HL-60 (cell line): Measurements from ENCODE around the gene FGF18.
A peak's percentile ranks its signal among the peaks of the same experiment; 100 is the strongest.
"Not testable (repeated sequence)": the region's sequence is repeated elsewhere in the genome, so short reads cannot be mapped to it uniquely, and the experiment has no call there.

Experiments used
- DNase-seq, 2 experiments: peaks; one replicate each; pipeline ENCODE4 v3.0.0-alpha.2; 2010 to 2020; ENCODE audit warnings: low read depth in 1 of 2, low spot score in 1 of 2
- H3K27ac ChIP-seq: fragments of 250-450 bp; sonication (Bioruptor Pico); replicated peaks from 2 replicates; pipeline ENCODE4 v1.5.1; 2020; ENCODE audit warnings: mild to moderate bottlenecking, moderate library complexity
- H3K27me3 ChIP-seq: fragments of 250-450 bp; sonication (Bioruptor Pico); 2 replicates; pipeline ENCODE4 v1.5.1; 2021; ENCODE audit warnings: mild to moderate bottlenecking, moderate library complexity; ENCODE audit not compliant: insufficient read depth, poor library complexity, severe bottlenecking
- H3K4me3 ChIP-seq: replicated peaks from 2 replicates; pipeline ENCODE4 v1.5.1; 2011; ENCODE audit warnings: mild to moderate bottlenecking, control low read depth, low read length; ENCODE audit not compliant: insufficient read depth
- GABPA ChIP-seq: IDR thresholded peaks from 2 replicates; pipeline ENCODE4 v1.6.1; 2012; ENCODE audit warnings: low read depth
- POLR2AphosphoS5 ChIP-seq: IDR thresholded peaks from 2 replicates; pipeline ENCODE4 v1.6.1; 2012; ENCODE audit warnings: low read depth
- SPI1 ChIP-seq: IDR thresholded peaks from 2 replicates; pipeline ENCODE4 v1.6.1; 2012; ENCODE audit warnings: low read depth, mild to moderate bottlenecking, borderline replicate concordance
- TF ChIP-seq, protein P1 (sequence below): IDR thresholded peaks from one replicate; pipeline ENCODE4 v1.5.1; 2011; ENCODE audit warnings: low read length, control low read depth, inconsistent platforms; ENCODE audit not compliant: insufficient read depth
- TF ChIP-seq, protein P2 (sequence below): IDR thresholded peaks from 2 replicates; pipeline ENCODE4 v1.6.1; 2012; ENCODE audit warnings: low read depth; ENCODE audit not compliant: insufficient replicate concordance

Gene FGF18

DNA sequence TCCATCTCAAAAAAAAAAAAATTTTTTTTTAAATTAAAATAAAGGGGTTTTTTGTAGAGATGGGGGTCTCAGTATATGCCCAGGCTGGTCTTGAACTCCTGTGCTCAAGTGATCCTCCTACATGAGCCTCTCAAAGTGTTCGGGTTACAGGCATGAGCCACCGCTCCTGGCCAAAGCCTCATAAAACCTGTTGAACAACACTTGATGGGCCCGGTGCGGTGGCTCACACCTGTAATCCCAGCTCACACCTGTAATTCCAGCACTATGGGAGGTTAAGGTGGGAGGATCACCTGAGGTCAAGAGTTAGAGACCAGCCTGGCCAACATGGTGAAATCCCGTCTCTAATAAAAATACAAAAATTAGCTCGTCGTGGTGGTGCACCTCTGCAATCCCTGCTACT, 39.5 kb upstream of the FGF18 start:
- Histone ChIP-seq H3K27me3 (no peaks in the 10 kb centered on the region), H3K4me3 (no peak overlapping the region), H3K27ac (no peak overlapping the region)
- no peak for TF ChIP-seq SPI1
- no peak for TF ChIP-seq GABPA
- TF ChIP-seq POLR2AphosphoS5 = no peak
- TF ChIP-seq, protein P1, sequence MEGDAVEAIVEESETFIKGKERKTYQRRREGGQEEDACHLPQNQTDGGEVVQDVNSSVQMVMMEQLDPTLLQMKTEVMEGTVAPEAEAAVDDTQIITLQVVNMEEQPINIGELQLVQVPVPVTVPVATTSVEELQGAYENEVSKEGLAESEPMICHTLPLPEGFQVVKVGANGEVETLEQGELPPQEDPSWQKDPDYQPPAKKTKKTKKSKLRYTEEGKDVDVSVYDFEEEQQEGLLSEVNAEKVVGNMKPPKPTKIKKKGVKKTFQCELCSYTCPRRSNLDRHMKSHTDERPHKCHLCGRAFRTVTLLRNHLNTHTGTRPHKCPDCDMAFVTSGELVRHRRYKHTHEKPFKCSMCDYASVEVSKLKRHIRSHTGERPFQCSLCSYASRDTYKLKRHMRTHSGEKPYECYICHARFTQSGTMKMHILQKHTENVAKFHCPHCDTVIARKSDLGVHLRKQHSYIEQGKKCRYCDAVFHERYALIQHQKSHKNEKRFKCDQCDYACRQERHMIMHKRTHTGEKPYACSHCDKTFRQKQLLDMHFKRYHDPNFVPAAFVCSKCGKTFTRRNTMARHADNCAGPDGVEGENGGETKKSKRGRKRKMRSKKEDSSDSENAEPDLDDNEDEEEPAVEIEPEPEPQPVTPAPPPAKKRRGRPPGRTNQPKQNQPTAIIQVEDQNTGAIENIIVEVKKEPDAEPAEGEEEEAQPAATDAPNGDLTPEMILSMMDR = no peak
- TF ChIP-seq, protein P2, sequence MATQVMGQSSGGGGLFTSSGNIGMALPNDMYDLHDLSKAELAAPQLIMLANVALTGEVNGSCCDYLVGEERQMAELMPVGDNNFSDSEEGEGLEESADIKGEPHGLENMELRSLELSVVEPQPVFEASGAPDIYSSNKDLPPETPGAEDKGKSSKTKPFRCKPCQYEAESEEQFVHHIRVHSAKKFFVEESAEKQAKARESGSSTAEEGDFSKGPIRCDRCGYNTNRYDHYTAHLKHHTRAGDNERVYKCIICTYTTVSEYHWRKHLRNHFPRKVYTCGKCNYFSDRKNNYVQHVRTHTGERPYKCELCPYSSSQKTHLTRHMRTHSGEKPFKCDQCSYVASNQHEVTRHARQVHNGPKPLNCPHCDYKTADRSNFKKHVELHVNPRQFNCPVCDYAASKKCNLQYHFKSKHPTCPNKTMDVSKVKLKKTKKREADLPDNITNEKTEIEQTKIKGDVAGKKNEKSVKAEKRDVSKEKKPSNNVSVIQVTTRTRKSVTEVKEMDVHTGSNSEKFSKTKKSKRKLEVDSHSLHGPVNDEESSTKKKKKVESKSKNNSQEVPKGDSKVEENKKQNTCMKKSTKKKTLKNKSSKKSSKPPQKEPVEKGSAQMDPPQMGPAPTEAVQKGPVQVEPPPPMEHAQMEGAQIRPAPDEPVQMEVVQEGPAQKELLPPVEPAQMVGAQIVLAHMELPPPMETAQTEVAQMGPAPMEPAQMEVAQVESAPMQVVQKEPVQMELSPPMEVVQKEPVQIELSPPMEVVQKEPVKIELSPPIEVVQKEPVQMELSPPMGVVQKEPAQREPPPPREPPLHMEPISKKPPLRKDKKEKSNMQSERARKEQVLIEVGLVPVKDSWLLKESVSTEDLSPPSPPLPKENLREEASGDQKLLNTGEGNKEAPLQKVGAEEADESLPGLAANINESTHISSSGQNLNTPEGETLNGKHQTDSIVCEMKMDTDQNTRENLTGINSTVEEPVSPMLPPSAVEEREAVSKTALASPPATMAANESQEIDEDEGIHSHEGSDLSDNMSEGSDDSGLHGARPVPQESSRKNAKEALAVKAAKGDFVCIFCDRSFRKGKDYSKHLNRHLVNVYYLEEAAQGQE = no peak
- DNase-seq = no peak

DNA sequence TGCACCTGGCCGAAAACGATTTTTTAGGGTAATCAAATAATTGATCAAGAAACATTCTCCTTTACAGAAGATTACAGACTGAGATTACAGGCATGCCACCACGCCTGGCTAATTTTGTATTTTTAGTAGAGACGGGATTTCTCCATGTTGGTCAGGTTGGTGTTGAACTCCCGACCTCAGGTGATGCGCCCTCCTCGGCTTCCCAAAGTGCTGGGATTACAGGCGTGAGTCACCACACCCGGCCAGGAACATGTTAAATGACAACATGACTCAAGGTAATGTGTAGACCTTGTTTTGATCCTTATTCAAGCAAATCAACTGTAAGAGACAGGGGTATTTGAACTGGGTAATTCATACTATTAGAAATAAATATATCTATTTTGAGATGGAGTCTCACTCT, 35.0 kb upstream of the FGF18 start:
- H3K4me3 ChIP-seq, DNase-seq, H3K27me3 ChIP-seq, H3K27ac ChIP-seq: not testable (repeated sequence)

- H3K4me3 ChIP-seq, H3K27ac ChIP-seq, DNase-seq: not testable (repeated sequence)
These were observed 34.4 kb upstream of the FGF18 start for GRCh38 chr5:171384999-171385398.

GRCh38 chr5:171386006-171386671, 33.3 kb upstream of the FGF18 start:
- no peak for DNase-seq
- Histone ChIP-seq H3K27ac (peak overlapping the region; percentile 92), H3K27me3 (no peaks in the 10 kb centered on the region), H3K4me3 (no peak overlapping the region)
- TF ChIP-seq POLR2AphosphoS5 (no peak), GABPA (no peak), SPI1 (no peak)
- TF ChIP-seq, protein P2 = no peak
- TF ChIP-seq, protein P1 = no peak

More at GRCh38 chr5:171384999-171385398, 34.4 kb upstream of the FGF18 start:
- H3K27me3 ChIP-seq = not testable (repeated sequence)

DNA sequence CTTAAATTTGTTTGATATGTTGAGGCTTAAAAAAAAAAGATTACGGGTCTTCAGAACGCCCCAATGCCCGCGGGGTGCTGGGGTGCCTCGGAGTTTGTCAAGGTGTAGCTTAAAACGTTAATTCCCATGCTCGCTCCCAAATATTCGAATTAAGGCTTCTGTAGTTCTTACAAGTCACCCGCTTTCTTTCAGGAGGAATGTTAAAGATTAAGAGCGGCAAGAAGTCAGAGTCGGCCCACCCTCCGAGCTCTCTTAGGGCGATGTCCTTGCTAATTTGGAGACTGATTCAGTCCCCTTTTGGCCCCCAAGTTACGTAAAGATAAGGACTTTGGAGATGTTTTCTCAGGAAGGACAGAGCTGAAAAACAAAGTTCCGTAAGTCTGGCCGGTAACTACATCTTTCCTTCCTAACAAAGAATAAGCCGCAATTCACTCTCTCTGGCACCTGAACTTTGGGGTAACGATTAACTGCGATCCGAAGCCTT, 32.5 kb upstream of the FGF18 start:
- Histone ChIP-seq H3K4me3 (peak overlapping the region; percentile 59), H3K27me3 (no peaks in the 10 kb centered on the region), H3K27ac (peak overlapping the region; percentile 92)
- peak in 1 of 2 experiments; percentile 32 for DNase-seq
- TF ChIP-seq POLR2AphosphoS5 (no peak), GABPA (0 out of 2 replicates have a peak, but pooled peaks have one; percentile 22), SPI1 (no peak)
- TF ChIP-seq, protein P2 = no peak
- TF ChIP-seq, protein P1 = no peak
